ENCODE measurements around the gene NECAP2.
A peak's percentile ranks its signal among the peaks of the same experiment; 100 is the strongest.
"Not testable (repeated sequence)": the region's sequence is repeated elsewhere in the genome, so short reads cannot be mapped to it uniquely, and the experiment has no call there.

NECAP2 gene

GRCh38 chr1:16456151-16456550, 15.6 kb downstream of the NECAP2 start:
- FAIRE-seq; DNase-seq (ENCODE audit: low spot score): not testable (repeated sequence)

GRCh38 chr1:16458831-16459230, 18.3 kb downstream of the NECAP2 start:
- no peak for FAIRE-seq
- DNase-seq (ENCODE audit: low spot score), result no peak

GRCh38 chr1:16459352-16459925, 18.9 kb downstream of the NECAP2 start:
- DNase-seq (ENCODE audit: low spot score) (no peak), FAIRE-seq (no peak)

DNA sequence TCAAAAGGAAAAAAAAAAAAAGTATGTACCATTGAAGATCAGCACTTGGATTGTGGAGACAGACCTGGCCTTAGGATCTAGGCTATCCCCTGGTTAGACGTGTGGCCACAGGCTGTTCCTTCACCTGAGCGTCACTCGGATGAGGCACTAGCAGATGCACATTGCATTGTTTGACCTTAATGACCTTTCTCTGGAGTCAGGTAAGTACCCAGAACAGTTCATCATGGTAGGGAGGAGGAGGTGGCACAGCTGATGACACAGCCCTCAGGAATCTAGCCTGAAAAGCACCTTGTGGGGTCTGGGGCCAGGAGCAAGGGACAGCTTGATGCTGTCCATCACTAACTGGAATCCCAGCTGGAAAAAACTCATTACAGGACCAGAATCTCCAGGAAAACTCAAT, 21.2 kb downstream of the NECAP2 start:
- DNase-seq (ENCODE audit: low spot score) (no peak), FAIRE-seq (no peak)

DNA sequence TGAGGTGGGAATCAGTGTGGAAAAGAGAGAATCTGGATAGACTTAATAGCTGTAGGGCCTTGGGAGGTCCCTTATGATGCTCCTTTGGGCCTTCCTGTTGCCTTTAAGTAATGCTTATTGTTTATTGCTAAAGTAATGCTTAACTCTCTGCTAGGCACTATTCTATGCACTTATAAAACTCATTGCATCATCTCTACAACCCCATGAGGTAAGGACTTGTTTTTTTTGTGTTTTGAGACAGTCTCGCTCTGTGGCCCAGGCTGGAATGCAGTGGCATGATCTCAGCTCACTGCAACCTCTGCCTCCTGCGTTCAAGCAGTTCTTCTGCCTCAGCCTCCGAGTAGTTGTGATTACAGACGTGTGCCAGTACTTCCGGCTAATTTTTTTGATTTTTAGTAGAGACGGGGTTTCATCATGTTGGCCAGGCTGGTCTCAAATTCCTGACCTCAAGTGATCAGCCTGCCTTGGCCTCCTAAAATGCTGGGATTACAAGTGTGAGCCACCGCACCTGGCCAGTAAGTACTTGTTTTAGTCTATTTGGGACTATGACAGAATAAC, 22.3 kb downstream of the NECAP2 start:
- FAIRE-seq (no peak), DNase-seq (ENCODE audit: low spot score) (no peak)

- no peak for FAIRE-seq
- DNase-seq (ENCODE audit: low spot score), result no peak
Observed at GRCh38 chr1:16464917-16465625, 24.5 kb downstream of the NECAP2 start.

GRCh38 chr1:16468558-16468957, 28.0 kb downstream of the NECAP2 start:
- FAIRE-seq (no peak), DNase-seq (ENCODE audit: low spot score) (no peak)

DNA sequence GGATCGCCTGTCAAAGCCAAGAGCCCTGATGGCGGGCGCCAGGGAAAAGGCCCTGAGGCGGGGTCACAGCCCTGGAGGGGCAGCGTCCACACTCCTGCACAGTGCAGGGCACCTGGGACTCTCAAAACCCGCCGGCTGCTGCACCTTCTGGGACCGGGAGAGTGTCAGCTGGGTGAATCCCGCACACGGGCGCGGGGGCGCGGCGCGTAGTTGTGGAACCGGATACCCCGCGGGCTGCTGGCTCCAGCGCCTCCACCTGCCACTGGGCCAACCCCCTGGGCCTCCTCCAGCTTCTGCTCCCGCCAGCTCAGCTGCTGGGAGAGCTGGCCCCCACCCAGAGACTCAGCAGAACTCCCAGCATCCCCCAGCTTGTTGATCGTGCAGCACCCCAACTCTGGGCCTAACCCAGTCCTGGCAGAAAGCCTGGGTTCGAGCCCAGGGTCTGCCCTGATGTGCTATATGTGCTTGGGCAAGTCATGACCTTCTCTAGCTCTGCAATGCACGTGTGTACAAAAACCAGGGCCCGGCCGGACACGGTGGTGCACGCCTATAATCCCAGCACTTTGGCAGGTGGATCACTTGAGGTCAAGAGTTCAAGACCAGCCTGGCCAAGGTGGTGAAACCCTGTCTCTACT, 33.8 kb downstream of the NECAP2 start:
- DNase-seq (ENCODE audit: low spot score) (no peak), FAIRE-seq (no peak)

GRCh38 chr1:16474891-16475290, 34.4 kb downstream of the NECAP2 start:
- DNase-seq (ENCODE audit: low spot score), result peak; percentile 11
- FAIRE-seq, result not testable (repeated sequence)

DNA sequence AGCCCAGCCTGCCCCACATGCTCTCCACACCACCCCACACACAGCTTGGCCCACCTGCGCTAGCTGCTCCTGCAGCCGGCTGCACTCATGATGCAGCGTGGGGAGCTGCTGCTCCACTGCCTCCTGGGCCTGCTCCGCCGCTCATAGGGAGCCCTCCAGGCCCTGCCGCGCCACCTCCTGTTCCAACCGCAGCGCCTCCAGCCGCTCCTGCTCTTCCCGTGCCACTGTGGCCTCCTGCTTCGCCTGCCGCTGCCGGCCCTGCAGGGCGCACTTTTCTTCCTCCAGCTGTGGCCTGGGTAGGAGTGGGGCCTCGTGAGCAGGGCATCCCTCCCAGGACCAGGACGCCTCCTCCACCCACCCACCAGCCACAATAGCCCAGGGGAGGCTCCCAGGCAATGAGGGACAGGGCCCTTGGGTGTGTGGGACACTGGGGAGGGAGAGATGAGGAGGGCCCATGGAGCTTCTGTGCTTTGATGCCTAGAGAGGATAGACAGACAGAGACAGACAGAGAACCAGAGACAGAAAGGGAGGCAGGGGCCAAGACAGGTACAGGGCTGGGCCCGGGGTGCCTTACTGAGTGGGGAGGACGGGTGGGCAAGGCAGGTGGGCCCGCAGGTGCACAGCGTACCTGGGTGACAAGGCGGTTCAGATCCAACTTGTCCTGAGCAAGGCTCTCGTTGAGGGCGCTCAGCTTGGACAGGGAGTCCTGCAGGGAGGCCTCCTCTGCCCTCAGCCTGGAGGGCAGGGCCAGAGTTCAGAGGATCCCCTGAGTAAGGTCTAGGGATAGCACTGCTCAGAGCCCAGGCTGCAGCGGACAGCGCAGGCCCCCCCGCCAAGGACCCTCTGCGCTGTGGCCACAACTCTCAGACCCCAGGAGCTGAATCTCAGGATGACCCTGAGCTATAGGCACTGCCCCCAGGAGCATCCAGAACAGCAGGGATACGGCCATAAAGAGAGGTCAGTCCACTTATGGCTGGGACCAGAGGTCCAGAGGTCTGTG, 35.5 kb downstream of the NECAP2 start:
- DNase-seq (ENCODE audit: low spot score); FAIRE-seq: not testable (repeated sequence)

DNA sequence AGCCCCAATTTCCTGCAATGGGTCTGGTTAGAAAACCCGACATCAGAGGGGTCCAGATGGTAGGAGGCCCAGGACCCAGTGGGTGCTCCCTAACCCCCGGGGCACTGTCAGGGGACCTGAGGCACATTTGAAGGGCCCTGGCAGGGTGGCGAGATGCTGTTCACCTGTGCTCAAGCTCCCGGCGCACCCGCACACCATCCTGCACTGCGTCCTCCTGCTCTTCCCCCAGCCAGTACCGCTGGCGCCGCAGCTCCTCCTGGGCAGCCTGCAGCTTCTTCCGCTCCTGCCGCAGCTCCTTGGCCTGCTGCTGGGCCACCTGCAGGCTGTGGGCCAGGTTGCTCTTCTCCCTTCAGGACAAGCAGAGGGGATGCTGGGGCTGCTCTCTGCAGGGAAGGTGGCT, 37.6 kb downstream of the NECAP2 start:
- FAIRE-seq, result no peak
- DNase-seq (ENCODE audit: low spot score), result no peak

DNA sequence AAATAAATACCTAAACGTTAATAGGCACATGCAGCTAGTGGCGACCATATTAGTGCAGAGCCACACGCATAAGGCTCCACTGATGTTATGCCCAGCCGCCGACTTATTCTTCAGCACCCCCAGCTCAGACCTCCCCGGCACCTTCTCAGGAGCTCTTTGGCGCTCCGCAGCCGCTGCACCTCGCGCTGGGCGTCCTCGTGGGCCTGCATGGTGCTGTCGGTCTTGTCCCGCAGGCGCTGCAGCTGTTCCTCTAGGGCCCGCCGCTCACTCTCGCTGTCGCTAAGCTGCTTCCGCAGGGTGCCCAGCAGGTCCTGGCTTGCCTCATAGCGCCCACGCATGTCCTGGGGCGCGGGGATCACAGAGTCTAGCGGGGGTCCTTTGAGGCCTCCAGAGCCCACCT, 42.6 kb downstream of the NECAP2 start:
- FAIRE-seq; DNase-seq (ENCODE audit: low spot score): not testable (repeated sequence)

DNA sequence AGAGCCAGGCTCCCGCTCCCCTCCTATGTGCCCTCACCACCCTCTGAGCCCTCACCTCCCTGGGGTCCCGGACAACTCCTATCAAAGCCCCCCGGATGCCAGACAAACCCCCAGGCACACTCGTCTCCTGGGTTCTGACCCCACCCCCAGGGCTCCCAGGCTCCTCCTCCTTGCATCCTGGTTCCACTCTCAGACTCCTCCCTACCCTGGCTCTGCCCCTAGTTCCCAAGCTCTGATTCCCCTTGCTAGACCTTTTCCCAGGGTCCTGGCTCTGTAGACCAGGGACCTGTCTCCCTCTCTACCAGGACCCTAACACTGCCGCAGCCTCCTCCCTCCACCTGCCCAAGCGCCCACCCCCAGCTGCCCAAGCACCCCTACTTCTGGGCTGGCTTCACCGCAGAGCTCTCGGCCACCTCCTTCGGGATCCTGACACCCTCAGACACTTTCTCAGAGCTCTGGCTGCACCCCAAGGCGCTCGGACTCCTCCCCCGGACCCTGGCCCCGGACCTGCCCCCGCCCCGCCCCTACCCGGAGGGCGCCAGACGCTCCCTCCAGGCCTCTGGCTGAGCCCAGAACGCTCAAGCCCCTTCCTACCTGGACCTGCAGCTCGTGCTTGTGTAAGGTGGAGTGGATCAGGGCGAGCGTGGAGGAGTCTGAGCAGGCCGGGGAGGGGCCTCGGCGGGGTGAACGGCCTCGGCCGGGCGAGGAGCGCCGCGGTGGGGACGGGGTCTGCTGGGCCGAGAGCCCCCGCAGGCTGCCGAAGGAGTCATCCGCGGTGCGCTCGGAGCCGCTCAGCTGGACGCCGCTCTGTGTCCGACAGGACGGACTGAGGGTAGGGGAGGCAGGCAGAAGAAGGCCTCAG, 43.3 kb downstream of the NECAP2 start:
- not testable (repeated sequence) for DNase-seq (ENCODE audit: low spot score); FAIRE-seq

DNA sequence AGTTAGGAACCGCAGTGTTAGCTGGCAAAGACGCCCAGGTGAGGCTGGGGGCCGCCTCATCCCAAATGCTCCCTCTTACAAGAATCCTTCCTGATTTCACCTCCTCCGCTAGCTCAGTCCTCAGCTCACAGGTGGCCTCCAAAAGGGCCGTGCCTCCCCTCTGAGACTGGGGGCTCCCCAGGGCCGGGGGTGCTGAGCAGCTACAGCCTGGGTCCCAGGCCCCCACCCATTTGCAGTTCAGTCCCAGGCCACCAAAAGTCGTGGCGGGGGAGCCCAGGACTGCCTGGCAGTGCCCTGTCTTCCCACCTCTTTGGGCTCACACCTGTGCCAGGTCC, 43.9 kb downstream of the NECAP2 start:
- no peak for FAIRE-seq
- no peak for DNase-seq (ENCODE audit: low spot score)

- DNase-seq (ENCODE audit: low spot score) (no peak), FAIRE-seq (no peak)
Observed at GRCh38 chr1:16484931-16485330, 44.4 kb downstream of the NECAP2 start.

GRCh38 chr1:16486316-16486715, 45.8 kb downstream of the NECAP2 start:
- DNase-seq (ENCODE audit: low spot score); FAIRE-seq: not testable (repeated sequence)

DNA sequence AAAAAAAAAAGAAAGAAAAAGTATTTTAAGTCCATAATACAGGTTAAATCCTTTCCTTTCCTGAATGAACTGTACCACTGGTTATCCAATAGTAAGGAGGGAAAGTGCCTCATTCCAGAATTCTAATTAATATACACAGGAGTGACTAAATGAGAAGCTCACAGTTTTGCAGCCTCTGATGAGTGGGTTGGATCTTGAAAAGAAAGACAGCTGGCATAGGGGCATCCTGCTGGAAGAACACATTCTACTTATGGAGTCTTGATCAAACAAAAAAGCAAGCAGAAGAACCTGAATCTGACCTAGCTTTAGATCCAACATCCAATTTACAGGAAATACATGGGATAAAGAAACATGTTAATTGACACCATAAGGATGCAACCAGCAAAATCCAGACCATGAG, 46.5 kb downstream of the NECAP2 start:
- not testable (repeated sequence) for DNase-seq (ENCODE audit: low spot score); FAIRE-seq

DNA sequence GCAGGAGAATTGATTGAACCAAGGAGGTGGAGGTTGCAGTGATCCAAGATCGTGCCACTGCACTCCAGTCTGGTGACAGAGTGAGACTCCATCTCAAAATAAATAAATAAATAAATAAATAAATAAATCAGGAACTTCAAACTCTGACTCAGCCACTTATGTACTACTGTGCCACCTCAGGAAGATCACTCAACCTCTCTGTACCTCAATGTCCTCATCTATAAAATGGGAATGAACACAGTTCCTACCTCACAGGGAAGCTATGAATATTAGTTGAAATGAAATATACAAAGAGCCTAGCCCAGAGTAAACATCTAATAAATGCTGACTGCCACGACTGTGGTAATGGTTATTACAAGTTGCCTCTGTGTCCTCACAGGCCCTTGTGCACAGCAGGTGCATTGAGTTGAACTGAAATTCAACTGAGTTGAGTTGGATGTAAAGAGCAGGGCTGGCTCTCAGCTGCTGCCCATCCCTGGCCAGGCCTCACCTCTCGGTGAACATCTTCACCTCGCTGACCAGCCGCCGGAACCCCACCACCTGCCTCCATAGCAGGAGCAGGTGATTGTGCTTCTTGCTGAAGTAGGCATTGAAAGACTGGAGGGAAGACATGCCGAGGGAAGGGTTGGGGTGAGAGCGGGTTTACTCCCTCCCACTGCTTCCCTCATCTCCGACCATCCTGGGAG, 48.8 kb downstream of the NECAP2 start:
- DNase-seq (ENCODE audit: low spot score); FAIRE-seq: not testable (repeated sequence)

DNA sequence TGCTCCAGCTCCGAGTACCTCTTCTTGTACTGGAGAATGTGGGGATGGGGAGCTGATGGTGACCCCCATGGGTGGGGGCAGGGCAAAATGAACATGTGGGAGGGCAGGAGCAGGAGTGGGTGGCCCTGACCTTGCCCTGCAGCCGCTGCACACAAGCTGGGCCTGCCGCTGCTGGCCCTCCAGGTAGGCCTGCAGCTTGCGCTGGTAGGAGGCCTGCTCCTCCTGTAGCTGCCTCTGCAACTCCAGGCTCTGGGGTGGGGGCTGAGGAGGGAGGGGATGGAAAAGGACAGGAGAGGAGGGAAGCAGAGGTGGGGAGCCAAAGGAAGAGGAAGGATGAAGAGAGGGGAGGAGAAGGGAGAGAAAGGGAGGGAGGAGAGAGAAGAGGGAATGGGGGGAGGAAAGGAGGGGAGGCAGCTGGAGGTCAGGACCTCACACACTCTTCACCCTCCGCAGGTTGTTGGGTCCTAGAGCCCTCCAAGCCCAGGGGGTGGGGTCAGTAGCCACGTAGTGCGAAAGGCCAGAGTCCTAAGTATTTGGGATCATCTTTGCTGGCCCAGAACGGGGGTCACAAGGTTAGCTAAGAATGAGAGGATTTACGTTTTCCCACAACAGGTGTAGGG, 50.6 kb downstream of the NECAP2 start:
- DNase-seq (ENCODE audit: low spot score) (no peak), FAIRE-seq (no peak)

All from urothelium cell line (cell line).